Measurements from ENCODE around the gene EPS8L3.
"Not testable (repeated sequence)": the region's sequence is repeated elsewhere in the genome, so short reads cannot be mapped to it uniquely, and the experiment has no call there.

Gene EPS8L3

GRCh38 chr1:109776206-109776835, 12.6 kb upstream of the EPS8L3 start:
- H3K36me3 Mint-ChIP-seq (ENCODE audit: low read depth): no peaks in the 10 kb centered on the region
- no peak for DNase-seq
- H3K27ac Mint-ChIP-seq: peak overlapping the region; percentile 6
- H3K27me3 Mint-ChIP-seq: no peaks in the 10 kb centered on the region
- H3K9me3 Mint-ChIP-seq: no peaks in the 10 kb centered on the region
- H3K4me1 Mint-ChIP-seq (ENCODE audit: low read depth): peaks cover 3% of the 10 kb centered on the region
- no peak overlapping the region for H3K4me3 Mint-ChIP-seq

- Mint-ChIP-seq H3K27me3 (no peaks in the 10 kb centered on the region), H3K4me1 (ENCODE audit: low read depth) (peaks cover 3% of the 10 kb centered on the region), H3K4me3 (no peak overlapping the region), H3K9me3 (no peaks in the 10 kb centered on the region), H3K27ac (no peak overlapping the region), H3K36me3 (ENCODE audit: low read depth) (no peaks in the 10 kb centered on the region)
- DNase-seq: no peak
Measured at GRCh38 chr1:109775398-109775797, 11.7 kb upstream of the EPS8L3 start.

DNA sequence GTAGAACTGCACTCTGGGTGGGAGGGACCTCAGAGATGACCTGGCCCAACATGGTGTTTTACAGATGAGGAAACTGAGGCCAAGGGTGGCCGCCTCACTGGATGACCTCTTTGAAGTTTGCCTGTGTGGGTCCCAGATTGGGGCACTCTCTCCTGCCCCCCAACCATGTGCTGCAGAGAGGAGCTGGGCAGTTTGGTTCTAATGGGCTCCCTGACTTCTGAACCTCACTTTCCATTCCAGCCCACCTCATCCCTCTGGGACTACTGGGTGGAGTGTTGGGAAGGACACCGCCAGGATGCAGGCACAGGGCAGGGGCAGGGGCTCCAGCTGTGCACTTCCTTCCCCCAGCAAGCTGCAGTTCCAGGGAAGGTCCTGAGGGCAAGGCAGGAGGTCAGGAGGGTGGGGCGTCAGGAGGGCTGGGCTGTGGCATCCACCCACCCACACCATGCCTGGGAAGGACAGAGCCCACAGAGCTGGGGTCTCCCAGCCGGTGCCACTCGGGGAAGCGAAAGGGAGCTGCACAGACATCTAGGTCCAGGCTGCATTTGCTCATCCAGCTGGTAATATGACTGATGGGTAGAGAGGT, 10.3 kb upstream of the EPS8L3 start:
- DNase-seq: no peak
- Mint-ChIP-seq H3K4me1 (ENCODE audit: low read depth) (peaks cover 3% of the 10 kb centered on the region), H3K36me3 (ENCODE audit: low read depth) (no peaks in the 10 kb centered on the region), H3K27ac (no peak overlapping the region), H3K9me3 (no peaks in the 10 kb centered on the region), H3K4me3 (no peak overlapping the region), H3K27me3 (no peaks in the 10 kb centered on the region)

GRCh38 chr1:109773203-109773899, 9.6 kb upstream of the EPS8L3 start:
- Mint-ChIP-seq H3K4me3 (no peak overlapping the region), H3K4me1 (ENCODE audit: low read depth) (peaks cover 3% of the 10 kb centered on the region), H3K27me3 (no peaks in the 10 kb centered on the region), H3K27ac (no peak overlapping the region), H3K9me3 (no peaks in the 10 kb centered on the region), H3K36me3 (ENCODE audit: low read depth) (no peaks in the 10 kb centered on the region)
- peak; percentile 70 for DNase-seq

DNA sequence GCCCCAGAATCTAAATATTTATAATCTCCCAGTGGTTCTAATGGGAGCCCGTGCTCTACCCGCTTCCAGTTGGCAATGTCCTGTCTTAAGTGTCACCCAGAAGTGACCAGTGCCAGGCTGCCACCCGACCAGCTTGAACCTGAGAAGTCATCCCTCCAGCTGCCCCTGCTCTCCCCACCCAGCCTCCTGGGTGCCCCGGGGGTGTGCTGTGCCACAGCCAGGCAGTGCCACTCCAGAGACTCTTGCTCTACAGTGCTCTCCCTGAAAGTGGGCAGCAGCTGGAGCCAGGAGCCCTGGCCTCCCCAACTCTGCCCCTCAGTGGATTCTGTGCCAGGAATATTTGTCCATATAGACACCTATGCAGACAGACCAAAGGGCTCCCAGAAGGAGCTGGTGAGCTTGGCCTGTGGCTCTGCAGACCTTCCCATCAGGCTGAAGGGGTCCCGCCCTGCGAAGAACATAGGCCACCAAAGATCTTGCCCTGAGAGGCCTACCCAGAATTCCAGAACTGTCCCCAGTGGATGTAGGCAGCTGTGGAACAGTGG, 9.0 kb upstream of the EPS8L3 start:
- no peaks in the 10 kb centered on the region for H3K27me3 Mint-ChIP-seq
- H3K4me3 Mint-ChIP-seq: no peak overlapping the region
- H3K27ac Mint-ChIP-seq: no peak overlapping the region
- no peak for DNase-seq
- no peaks in the 10 kb centered on the region for H3K9me3 Mint-ChIP-seq
- H3K4me1 Mint-ChIP-seq (ENCODE audit: low read depth): peaks cover 3% of the 10 kb centered on the region
- no peaks in the 10 kb centered on the region for H3K36me3 Mint-ChIP-seq (ENCODE audit: low read depth)

DNA sequence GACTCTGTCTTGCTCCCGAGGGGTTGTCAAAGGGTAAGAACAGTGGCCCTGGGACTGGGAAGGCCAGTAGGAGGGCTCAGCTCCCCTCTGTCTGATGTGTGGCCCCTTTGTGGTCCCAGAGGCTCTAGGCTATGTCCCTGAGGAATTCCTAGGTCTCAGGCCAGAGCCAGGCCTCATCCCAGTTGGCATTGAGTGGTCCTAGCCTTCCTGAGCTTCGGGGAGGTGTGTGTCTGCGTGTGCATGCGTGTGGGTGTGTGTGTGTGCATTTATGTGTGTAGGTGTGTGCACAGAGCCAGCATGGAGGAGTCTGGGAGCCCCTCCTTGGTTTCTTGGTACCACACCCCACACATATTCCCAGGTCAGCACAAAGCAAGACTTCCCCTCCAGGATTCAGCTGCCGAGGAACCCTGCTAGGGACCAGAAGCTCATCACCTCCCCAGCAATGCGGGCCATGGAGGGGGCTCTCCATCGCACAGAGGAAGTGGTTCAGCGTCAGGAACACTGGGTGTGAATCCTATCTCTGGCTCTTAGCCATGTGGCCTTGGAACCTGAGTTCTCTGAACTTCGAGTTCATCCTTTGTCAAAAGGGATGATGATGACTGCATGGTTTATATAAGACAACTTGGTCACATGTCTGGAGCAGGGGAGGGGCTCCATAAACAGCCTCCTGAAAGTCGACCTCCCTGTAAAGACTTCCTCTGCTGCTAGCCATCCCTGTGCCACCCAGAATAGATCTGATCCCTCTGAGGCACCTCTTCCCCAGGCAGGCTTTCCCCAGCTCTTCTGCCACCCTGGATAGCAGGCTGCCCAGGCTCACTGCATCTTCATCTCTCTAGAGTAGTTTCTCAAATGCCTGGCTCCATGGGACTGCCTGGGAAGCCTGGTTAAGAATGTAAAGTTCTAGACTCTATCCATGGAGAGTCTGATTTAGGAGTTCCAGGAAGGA, 8.3 kb upstream of the EPS8L3 start:
- Mint-ChIP-seq H3K4me1 (ENCODE audit: low read depth) (peaks cover 3% of the 10 kb centered on the region), H3K9me3 (no peaks in the 10 kb centered on the region), H3K27ac (no peak overlapping the region), H3K36me3 (ENCODE audit: low read depth) (no peaks in the 10 kb centered on the region), H3K27me3 (no peaks in the 10 kb centered on the region), H3K4me3 (no peak overlapping the region)
- DNase-seq: no peak

DNA sequence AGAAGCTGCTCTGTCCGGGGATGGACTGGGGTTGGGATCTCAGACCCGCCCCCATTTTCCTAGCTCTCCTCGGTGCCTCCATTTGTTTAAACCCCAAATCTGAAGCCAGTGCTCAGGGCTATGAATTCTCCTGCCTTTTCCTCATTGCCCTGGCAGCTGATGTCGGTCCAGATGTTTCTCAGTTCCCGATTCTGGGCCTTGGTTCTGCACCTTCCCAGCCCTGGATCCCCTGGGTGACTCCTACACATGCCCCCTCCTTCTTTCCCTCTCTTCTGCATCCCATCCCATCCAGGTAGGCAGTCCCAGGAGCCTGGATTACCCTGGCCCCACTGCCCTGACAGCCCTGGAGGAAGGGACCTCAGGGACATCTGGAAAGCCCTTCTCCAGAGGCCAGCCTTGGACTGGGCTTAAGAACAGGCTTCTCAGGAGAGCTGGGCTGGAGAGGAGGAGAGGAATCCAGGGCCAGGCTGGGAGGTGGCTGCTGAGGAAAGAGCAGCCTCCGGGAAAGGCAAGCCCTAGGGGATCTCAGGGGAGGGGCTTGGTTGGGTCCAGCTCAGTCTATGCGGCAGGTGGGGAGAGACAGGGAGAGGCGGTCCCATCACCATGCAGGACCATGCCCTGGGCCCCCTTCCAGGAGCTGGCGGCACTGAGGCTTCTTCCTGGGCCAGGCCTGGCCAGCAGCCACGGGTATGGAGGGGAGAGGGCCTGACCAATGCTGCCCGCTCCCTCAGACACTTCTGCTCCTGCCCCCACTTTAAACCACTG, 6.8 kb upstream of the EPS8L3 start:
- Mint-ChIP-seq H3K27me3 (no peaks in the 10 kb centered on the region), H3K4me3 (no peak overlapping the region), H3K4me1 (ENCODE audit: low read depth) (peaks cover 1% of the 10 kb centered on the region), H3K9me3 (no peaks in the 10 kb centered on the region), H3K36me3 (ENCODE audit: low read depth) (no peaks in the 10 kb centered on the region), H3K27ac (no peak overlapping the region)
- no peak for DNase-seq

DNA sequence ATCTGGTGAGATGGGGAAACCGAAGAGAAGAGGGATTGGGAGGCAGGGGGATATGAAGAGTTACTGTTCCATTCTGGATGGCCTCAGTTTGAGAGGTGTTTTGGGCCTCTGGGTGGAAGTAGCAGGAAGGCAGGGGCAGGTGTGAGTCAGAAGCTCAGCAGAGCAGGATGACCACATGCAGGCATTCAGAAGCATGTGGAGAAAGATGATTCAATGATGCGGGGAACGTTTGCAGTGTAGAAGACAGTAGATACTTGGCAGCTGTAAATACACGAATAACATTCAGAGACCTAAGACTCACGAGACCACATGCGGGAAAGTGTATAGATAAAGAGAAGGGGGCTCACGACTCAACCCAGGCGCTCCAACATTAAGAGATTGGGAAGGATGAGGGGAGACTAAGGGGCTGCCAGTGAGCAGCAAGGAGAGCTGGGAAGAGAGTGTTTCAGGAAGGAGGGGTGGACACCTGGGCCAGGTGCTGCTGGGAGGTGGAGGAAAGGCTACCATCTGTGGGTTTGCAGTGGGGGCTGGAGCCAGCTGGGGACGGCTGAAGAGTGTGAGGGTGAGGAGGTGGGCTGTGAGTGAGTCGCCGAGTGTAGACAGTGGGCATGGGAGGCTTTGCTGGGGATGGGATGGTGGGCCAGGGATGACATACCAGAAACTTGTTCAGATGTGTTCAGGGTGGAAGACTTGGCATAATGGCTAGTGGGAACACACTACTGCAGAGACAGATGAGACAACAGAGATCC, 5.8 kb upstream of the EPS8L3 start:
- H3K27ac Mint-ChIP-seq: no peak overlapping the region
- no peak for DNase-seq
- H3K27me3 Mint-ChIP-seq: no peaks in the 10 kb centered on the region
- no peaks in the 10 kb centered on the region for H3K9me3 Mint-ChIP-seq
- H3K36me3 Mint-ChIP-seq (ENCODE audit: low read depth): no peaks in the 10 kb centered on the region
- no peak overlapping the region for H3K4me3 Mint-ChIP-seq
- H3K4me1 Mint-ChIP-seq (ENCODE audit: low read depth): peaks cover 1% of the 10 kb centered on the region

- Mint-ChIP-seq H3K9me3 (no peaks in the 10 kb centered on the region), H3K4me1 (ENCODE audit: low read depth) (peaks cover under 1% of the 10 kb centered on the region), H3K4me3 (no peak overlapping the region), H3K27me3 (no peaks in the 10 kb centered on the region), H3K27ac (no peak overlapping the region), H3K36me3 (ENCODE audit: low read depth) (no peaks in the 10 kb centered on the region)
- DNase-seq: no peak
Measured at GRCh38 chr1:109768820-109769219, 5.1 kb upstream of the EPS8L3 start.

DNA sequence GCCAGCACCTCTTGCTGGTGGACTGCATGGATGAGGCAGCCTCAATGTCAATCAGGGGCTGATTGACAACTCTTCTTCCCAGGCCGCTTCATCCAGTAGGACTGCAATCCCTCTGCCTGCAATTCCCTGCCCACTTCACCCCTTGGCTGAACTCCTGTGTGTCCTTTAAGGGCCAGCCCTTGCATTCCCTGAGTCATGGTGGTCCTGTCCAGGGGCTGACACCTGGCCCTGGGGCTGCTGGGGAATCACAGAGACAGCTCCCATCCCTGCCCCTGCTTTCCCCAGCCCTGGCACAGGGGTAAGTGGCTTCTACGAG, 4.6 kb upstream of the EPS8L3 start:
- no peak overlapping the region for H3K27ac Mint-ChIP-seq
- H3K27me3 Mint-ChIP-seq: no peaks in the 10 kb centered on the region
- H3K9me3 Mint-ChIP-seq: no peaks in the 10 kb centered on the region
- no peaks in the 10 kb centered on the region for H3K36me3 Mint-ChIP-seq (ENCODE audit: low read depth)
- DNase-seq: no peak
- no peaks in the 10 kb centered on the region for H3K4me1 Mint-ChIP-seq (ENCODE audit: low read depth)
- no peak overlapping the region for H3K4me3 Mint-ChIP-seq

DNA sequence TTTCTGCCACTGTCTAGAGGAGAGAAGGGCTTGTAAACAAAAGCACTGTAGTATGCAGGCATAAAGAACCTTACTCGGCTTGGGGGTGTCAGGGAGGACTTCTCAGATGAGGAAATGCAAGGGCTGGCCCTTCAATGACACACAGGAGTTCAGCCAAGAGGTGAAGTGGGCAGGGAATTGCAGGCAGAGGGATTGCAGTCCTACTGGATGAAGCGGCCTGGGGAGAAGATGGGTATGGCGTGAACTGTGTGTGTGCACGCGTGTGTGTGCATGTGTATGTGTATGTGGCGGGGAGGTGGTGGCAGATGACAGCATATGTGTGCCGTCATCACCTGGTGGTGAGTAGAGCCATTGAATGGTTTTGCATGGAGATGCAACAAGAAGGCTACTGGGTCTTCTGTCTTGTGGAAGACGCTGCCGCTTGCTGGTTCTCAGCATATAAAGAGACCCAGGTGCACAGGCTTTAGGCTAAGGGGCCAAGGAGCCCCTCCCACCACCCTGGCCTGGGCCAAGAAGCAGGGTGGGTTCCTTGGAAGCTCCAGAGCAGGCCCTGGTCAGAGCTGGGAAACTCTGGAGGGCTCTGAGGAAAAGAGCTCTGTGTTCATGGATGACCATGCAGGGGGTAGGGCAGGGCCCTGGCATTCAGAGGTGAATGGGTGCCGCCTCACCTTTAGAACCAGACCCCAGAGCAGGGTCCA, 4.1 kb upstream of the EPS8L3 start:
- no peaks in the 10 kb centered on the region for H3K4me1 Mint-ChIP-seq (ENCODE audit: low read depth)
- H3K27me3 Mint-ChIP-seq: no peaks in the 10 kb centered on the region
- no peaks in the 10 kb centered on the region for H3K9me3 Mint-ChIP-seq
- H3K4me3 Mint-ChIP-seq: no peak overlapping the region
- no peak overlapping the region for H3K27ac Mint-ChIP-seq
- DNase-seq: no peak
- H3K36me3 Mint-ChIP-seq (ENCODE audit: low read depth): no peaks in the 10 kb centered on the region

DNA sequence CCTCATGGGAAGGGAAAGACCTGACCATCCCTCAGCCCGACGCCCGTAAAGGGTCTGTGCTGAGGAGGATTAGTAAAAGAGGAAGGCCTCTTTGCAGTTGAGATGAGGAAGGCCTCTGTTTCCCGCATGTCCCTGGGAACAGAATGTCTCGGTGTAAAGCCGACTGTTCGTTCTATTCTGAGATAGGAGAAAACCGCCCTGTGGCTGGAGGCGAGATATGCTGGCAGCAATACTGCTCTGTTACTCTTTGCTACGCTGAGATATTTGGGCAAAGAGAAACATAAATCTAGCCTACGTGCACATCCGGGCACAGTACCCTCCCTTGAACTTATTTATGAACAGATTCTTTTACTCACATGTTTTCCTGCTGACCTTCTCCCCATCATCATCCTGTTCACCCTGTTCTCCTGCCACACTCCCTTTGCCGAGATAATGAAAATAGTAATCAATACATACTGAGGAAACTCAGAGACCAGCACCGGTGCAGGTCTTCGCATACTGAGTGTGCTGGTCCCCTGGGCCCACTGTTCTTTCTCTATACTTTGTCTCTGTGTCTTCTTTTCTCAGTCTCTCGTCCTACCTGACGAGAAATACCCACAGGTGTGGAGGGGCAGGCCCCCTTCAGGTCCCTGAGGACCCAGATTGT, 3.4 kb upstream of the EPS8L3 start:
- H3K4me3 Mint-ChIP-seq; H3K36me3 Mint-ChIP-seq (ENCODE audit: low read depth); H3K27ac Mint-ChIP-seq; H3K9me3 Mint-ChIP-seq; H3K4me1 Mint-ChIP-seq (ENCODE audit: low read depth); H3K27me3 Mint-ChIP-seq: not testable (repeated sequence)
- peak; percentile 17 for DNase-seq

Measured in activated T-cell treated with anti-CD3 and anti-CD28 coated beads, Interleukin-2, amount 50 U/mL, for 24 hours (primary cell).